Prostate gland (tissue), 2 donors: ENCODE results near the gene MAPKBP1.

ENCODE experiments used
- CTCF ChIP-seq, 4 experiments: fragments of 200-600 bp in 2 of 4; fragments of 450-650 bp in 2 of 4; sonication (generic) in 2 of 4; IDR thresholded peaks; 1 replicate in 3 of 4; 2 replicates in 1 of 4; pipeline ENCODE4 v1.5.1; 2016 to 2019; ENCODE audit warnings: antibody characterized with exemption in 4 of 4, mild to moderate bottlenecking in 2 of 4, moderate library complexity in 2 of 4
- POLR2A ChIP-seq: fragments of 450-650 bp; IDR thresholded peaks from one replicate; pipeline ENCODE4 v1.6.1; 2016; ENCODE audit warnings: antibody characterized with exemption, mild to moderate bottlenecking
- POLR2AphosphoS5 ChIP-seq: sonication (generic); formaldehyde crosslinking; IDR thresholded peaks from one replicate; pipeline ENCODE4 v1.6.1; 2017; ENCODE audit warnings: antibody characterized with exemption

GRCh38 chr15:41789236-41789635 is 15.0 kb downstream of the MAPKBP1 start:
- TF ChIP-seq CTCF (IDR thresholded peaks at IDR 0.05) = no peak
- TF ChIP-seq POLR2AphosphoS5 = no peak
- no peak for TF ChIP-seq POLR2A
